Activated CD4-positive, alpha-beta T cell treated with anti-CD3 and anti-CD28 coated beads, Interleukin-2, amount 10 ng/mL, durations not matched to agents 24 days and 14 days (primary cell): Measurements from ENCODE around the gene MLIP. TPM values are rescaled to one million over a fixed set of nuclear protein-coding genes. Genes with fewer than 3 reads are reported as not detected.

Source experiments
- DNase-seq: peaks from one replicate; pipeline ENCODE4 v3.0.0; 2022
- H3K27ac Mint-ChIP-seq: one replicate; pipeline ENCODE4 v1.8.0; 2022; ENCODE audit warnings: mild to moderate bottlenecking, mixed read lengths
- H3K27me3 Mint-ChIP-seq: one replicate; pipeline ENCODE4 v1.8.0; 2022; ENCODE audit warnings: mixed read lengths
- H3K36me3 Mint-ChIP-seq: one replicate; pipeline ENCODE4 v1.8.0; 2022; ENCODE audit warnings: low read depth, mild to moderate bottlenecking, mixed read lengths
- H3K4me1 Mint-ChIP-seq: one replicate; pipeline ENCODE4 v1.8.0; 2021; ENCODE audit warnings: mixed read lengths
- H3K4me3 Mint-ChIP-seq: one replicate; pipeline ENCODE4 v1.8.0; 2022; ENCODE audit warnings: mild to moderate bottlenecking, moderate library complexity, mixed read lengths
- H3K9me3 Mint-ChIP-seq: one replicate; pipeline ENCODE4 v1.8.0; 2021; ENCODE audit warnings: mixed read lengths
- intact Hi-C: fragments of 100-400 bp; cut with micrococcal nuclease; formaldehyde crosslinking; loops from one replicate; pipeline ENCODE4 v1.15.1; 2023
- total RNA-seq: library from RNA; stranded (reverse); gene quantifications from 2 replicates; pipeline ENCODE4 v1.2.3, GENCODE V29; 2022

Gene MLIP
- total RNA-seq, 1 donor from 2014 or later = not detected

DNA sequence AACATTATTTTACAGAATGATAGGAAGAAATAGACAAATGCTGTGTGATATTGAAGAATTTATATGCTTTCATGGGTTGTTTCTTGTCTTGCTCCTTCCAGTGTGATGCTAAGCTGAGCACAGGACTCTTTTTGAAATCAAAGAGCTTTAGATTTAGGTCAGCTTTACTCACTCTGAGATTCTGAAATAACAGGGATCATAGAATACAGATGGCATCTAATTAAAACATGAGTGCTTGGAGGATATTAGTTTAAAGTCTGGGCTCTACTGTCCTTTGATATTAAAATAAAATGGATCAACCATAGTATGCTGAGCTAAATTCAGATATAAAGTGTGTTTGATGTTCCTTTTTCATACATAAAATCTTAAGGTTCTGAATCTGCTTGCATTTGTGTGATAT, 29.6 kb downstream of the MLIP start:
- no peaks in the 10 kb centered on the region for H3K4me1 Mint-ChIP-seq
- intact Hi-C loops = no loop called here
- no peak overlapping the region for H3K4me3 Mint-ChIP-seq
- H3K36me3 Mint-ChIP-seq = no peaks in the 10 kb centered on the region
- no peaks in the 10 kb centered on the region for H3K27me3 Mint-ChIP-seq
- no peak overlapping the region for H3K27ac Mint-ChIP-seq
- no peak for DNase-seq
- H3K9me3 Mint-ChIP-seq = no peaks in the 10 kb centered on the region

DNA sequence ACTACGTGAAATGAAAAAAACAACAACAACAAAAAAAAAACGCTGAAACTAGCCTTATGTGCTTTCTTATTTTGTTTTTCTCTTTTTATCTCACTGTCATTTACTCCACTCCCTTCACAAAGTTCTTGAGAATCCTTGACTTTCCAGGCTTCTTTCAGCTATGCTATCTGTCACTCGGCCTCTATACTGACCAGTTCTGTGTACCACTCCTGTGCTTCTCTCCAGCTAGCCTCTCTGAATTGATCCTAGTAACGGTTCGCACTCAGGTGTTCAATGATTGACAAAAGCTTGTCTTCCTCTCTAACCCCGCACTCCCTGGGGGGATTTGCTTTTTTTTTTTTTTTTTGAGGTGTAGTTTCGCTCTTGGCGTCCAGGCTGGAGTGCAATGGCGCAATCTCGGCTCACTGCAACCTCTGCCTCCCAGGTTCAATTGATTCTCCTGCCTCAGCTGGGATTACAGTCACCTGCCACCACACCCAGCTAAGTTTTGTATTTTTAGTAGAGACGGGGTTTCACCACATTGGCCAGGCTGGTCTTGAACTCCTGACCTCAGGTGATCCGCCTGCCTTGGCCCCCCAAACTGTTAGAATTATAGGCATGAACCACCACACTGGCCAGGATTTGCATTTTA, 31.8 kb downstream of the MLIP start:
- Mint-ChIP-seq H3K36me3 (no peaks in the 10 kb centered on the region), H3K4me1 (no peaks in the 10 kb centered on the region), H3K9me3 (no peaks in the 10 kb centered on the region), H3K4me3 (no peak overlapping the region), H3K27ac (no peak overlapping the region), H3K27me3 (no peaks in the 10 kb centered on the region)
- DNase-seq = no peak
- intact Hi-C loops = no loop called here

GRCh38 chr6:54151861-54152260, 40.6 kb downstream of the MLIP start:
- Mint-ChIP-seq H3K4me3 (no peak overlapping the region), H3K36me3 (no peaks in the 10 kb centered on the region), H3K9me3 (no peaks in the 10 kb centered on the region), H3K4me1 (no peaks in the 10 kb centered on the region), H3K27me3 (no peaks in the 10 kb centered on the region), H3K27ac (no peak overlapping the region)
- intact Hi-C loops = no loop called here
- no peak for DNase-seq

DNA sequence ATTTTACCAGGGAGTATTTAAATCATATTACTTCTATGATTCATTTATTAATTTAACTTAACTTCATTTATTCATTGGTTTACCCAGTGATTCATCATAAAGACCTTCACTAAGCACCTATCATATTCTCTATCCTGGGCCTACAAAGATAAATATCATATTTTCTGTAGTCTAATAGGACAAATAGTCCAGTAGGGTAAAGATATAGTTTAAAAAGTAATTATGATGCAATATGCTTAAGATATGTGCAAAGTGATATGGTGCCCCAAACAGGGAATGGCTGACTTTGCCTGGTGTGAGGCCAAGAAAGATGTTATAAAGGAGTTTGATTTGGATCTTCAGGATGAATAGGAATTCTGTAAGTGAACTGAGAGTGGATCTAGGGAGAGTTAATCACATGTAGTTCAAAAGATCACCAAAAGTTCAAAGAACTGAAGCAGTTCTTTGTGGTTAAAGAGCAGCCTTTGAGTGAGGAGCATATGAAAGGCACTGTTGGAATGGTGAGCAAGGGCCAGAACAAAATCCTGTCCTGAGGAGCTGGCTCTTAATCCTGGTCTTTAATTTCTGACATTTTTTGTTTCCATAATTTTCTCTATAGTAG, 45.5 kb downstream of the MLIP start:
- no peak overlapping the region for H3K4me3 Mint-ChIP-seq
- no peaks in the 10 kb centered on the region for H3K36me3 Mint-ChIP-seq
- no peak overlapping the region for H3K27ac Mint-ChIP-seq
- no peaks in the 10 kb centered on the region for H3K27me3 Mint-ChIP-seq
- no peak for DNase-seq
- intact Hi-C loops = no loop called here
- H3K4me1 Mint-ChIP-seq = no peaks in the 10 kb centered on the region
- no peaks in the 10 kb centered on the region for H3K9me3 Mint-ChIP-seq

GRCh38 chr6:54157405-54157804, 46.2 kb downstream of the MLIP start:
- H3K27me3 Mint-ChIP-seq = no peaks in the 10 kb centered on the region
- intact Hi-C loops = no loop called here
- DNase-seq = no peak
- no peaks in the 10 kb centered on the region for H3K4me1 Mint-ChIP-seq
- no peaks in the 10 kb centered on the region for H3K36me3 Mint-ChIP-seq
- no peaks in the 10 kb centered on the region for H3K9me3 Mint-ChIP-seq
- H3K4me3 Mint-ChIP-seq = no peak overlapping the region
- no peak overlapping the region for H3K27ac Mint-ChIP-seq

GRCh38 chr6:54173089-54173488, 61.8 kb downstream of the MLIP start:
- no peaks in the 10 kb centered on the region for H3K27me3 Mint-ChIP-seq
- intact Hi-C loops = no loop called here
- H3K9me3 Mint-ChIP-seq = no peaks in the 10 kb centered on the region
- H3K36me3 Mint-ChIP-seq = no peaks in the 10 kb centered on the region
- no peaks in the 10 kb centered on the region for H3K4me1 Mint-ChIP-seq
- H3K4me3 Mint-ChIP-seq = no peak overlapping the region
- DNase-seq = no peak
- H3K27ac Mint-ChIP-seq = no peak overlapping the region

GRCh38 chr6:54179152-54179551, 67.9 kb downstream of the MLIP start:
- Mint-ChIP-seq H3K4me1 (no peaks in the 10 kb centered on the region), H3K4me3 (no peak overlapping the region), H3K27me3 (no peaks in the 10 kb centered on the region), H3K9me3 (no peaks in the 10 kb centered on the region), H3K36me3 (no peaks in the 10 kb centered on the region), H3K27ac (no peak overlapping the region)
- no peak for DNase-seq
- intact Hi-C loops = no loop called here

DNA sequence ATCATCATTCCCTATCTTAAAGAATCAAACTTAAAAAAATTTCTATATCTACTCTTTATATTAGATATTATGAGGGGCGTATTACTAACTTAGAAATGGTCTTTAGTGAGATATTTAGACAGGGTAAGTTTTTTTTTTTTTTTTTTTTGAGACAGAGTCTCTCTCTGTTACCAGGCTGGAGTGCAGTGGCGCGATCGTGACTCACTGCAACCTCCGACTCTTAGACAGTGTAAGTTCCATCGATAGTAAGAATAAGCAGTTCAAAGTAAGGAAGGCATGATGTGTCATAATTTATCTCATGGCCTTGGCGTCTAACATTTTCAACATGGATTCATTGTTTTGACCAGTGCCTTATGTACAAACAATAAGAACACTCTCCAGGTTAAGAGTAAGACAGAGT, 72.4 kb downstream of the MLIP start:
- Mint-ChIP-seq H3K27me3 (no peaks in the 10 kb centered on the region), H3K4me3 (no peak overlapping the region), H3K27ac (no peak overlapping the region), H3K9me3 (no peaks in the 10 kb centered on the region), H3K4me1 (no peaks in the 10 kb centered on the region), H3K36me3 (no peaks in the 10 kb centered on the region)
- intact Hi-C loops = no loop called here
- DNase-seq = no peak

DNA sequence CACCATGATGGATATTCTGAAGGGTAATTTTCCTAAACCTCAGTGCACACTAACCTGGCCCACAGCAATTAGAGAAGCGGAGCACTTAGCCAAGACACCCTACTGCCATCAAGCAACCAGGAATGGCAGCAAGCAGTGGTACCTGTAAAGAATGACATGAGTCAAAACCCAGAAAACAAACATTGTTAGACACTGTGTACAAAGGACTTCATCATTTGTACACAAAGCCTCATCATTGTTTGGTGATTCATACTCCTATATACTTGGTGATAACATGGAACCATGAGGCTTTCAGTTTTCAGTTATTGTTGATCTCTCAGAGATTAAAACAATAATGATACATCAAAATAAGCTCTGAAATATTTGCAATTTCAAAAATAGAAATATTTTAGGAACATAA, 74.6 kb downstream of the MLIP start:
- no peaks in the 10 kb centered on the region for H3K27me3 Mint-ChIP-seq
- no peak overlapping the region for H3K27ac Mint-ChIP-seq
- H3K4me1 Mint-ChIP-seq = no peaks in the 10 kb centered on the region
- no peaks in the 10 kb centered on the region for H3K9me3 Mint-ChIP-seq
- no peak overlapping the region for H3K4me3 Mint-ChIP-seq
- intact Hi-C loops = no loop called here
- no peak for DNase-seq
- H3K36me3 Mint-ChIP-seq = no peaks in the 10 kb centered on the region

DNA sequence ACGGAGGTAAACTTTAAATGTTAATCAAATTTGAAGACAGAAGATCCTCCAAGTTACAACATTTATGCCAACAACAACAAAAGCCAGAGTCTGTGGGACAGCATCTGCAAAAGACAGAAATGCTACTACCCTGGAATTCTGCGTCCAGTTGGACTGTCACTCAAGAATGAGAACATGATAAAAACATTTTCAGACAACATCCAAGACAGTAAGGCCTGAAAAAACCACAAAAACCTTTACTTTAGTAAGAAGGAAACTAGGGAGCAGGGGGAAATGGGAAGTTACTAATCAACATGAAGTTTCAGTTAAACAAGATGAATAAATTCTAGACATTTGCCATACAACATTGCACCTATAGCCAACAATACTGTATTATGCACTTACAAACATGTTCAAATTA, 77.6 kb downstream of the MLIP start:
- Mint-ChIP-seq H3K27me3 (no peaks in the 10 kb centered on the region), H3K4me1 (no peaks in the 10 kb centered on the region), H3K4me3 (no peak overlapping the region), H3K27ac (no peak overlapping the region), H3K9me3 (no peaks in the 10 kb centered on the region), H3K36me3 (no peaks in the 10 kb centered on the region)
- intact Hi-C loops = no loop called here
- no peak for DNase-seq

DNA sequence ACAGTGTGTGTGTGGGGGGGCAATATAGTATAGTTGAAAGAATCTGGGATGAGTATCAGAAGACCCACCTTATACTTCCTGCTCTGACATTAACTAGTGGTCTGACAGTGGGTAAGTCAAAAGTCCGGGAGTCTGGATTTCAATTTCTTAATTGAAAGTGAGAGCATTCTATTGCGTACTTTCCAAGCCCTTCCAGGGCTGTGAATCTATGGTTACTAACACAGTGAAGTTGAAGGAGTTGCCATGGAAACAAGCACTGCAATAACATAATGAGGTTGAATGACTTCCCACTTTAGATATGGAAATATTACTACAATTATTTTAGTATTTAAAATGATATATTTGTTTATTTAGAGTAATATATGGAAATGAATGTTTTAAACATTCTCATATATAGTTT, 80.2 kb downstream of the MLIP start:
- Mint-ChIP-seq H3K4me3 (no peak overlapping the region), H3K27ac (no peak overlapping the region), H3K9me3 (no peaks in the 10 kb centered on the region), H3K4me1 (no peaks in the 10 kb centered on the region), H3K36me3 (no peaks in the 10 kb centered on the region), H3K27me3 (no peaks in the 10 kb centered on the region)
- no peak for DNase-seq
- intact Hi-C loops = no loop called here

GRCh38 chr6:54192993-54193392, 81.8 kb downstream of the MLIP start:
- Mint-ChIP-seq H3K9me3 (no peaks in the 10 kb centered on the region), H3K4me1 (no peaks in the 10 kb centered on the region), H3K27me3 (no peaks in the 10 kb centered on the region), H3K4me3 (no peak overlapping the region), H3K27ac (no peak overlapping the region), H3K36me3 (no peaks in the 10 kb centered on the region)
- DNase-seq = no peak
- intact Hi-C loops = no loop called here

DNA sequence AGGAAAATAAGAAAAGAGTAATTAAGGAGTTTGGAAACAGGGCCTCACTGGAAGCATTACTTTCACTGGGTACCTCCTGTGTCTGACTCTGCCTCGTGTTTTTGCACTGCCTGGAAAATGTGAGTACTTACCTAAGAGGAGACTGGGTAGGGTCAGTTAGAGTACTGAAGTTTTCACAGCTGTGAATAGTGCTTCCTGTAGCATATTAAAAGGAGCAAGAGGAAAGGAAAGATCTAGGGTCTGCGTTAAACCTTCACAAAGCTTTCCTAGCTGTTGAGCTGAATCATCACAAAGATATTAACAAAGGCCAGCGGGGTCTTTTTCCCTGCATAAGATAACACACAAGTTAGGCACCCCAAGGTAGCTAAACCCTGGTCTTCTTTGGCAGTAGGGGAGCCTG, 82.3 kb downstream of the MLIP start:
- intact Hi-C loops = no loop called here
- Mint-ChIP-seq H3K9me3 (no peaks in the 10 kb centered on the region), H3K4me1 (no peaks in the 10 kb centered on the region), H3K27me3 (no peaks in the 10 kb centered on the region), H3K36me3 (no peaks in the 10 kb centered on the region), H3K4me3 (no peak overlapping the region), H3K27ac (no peak overlapping the region)
- no peak for DNase-seq

- Mint-ChIP-seq H3K36me3 (no peaks in the 10 kb centered on the region), H3K4me1 (no peaks in the 10 kb centered on the region), H3K27ac (no peak overlapping the region), H3K4me3 (no peak overlapping the region), H3K9me3 (no peaks in the 10 kb centered on the region), H3K27me3 (no peaks in the 10 kb centered on the region)
- intact Hi-C loops = no loop called here
- no peak for DNase-seq
Observed at GRCh38 chr6:54194067-54194466, 82.8 kb downstream of the MLIP start.

GRCh38 chr6:54195637-54196036, 84.4 kb downstream of the MLIP start:
- H3K4me3 Mint-ChIP-seq = no peak overlapping the region
- no peaks in the 10 kb centered on the region for H3K9me3 Mint-ChIP-seq
- H3K36me3 Mint-ChIP-seq = no peaks in the 10 kb centered on the region
- H3K27me3 Mint-ChIP-seq = no peaks in the 10 kb centered on the region
- H3K4me1 Mint-ChIP-seq = no peaks in the 10 kb centered on the region
- intact Hi-C loops = no loop called here
- H3K27ac Mint-ChIP-seq = no peak overlapping the region
- DNase-seq = no peak
